Measurements from ENCODE around the gene IL19. TPM values are rescaled to one million over a fixed set of nuclear protein-coding genes. Genes with fewer than 3 reads are reported as not detected.

IL19 gene
- total and polyA plus RNA-seq, 2 donors, result 0.28 to 1.0 TPM

DNA sequence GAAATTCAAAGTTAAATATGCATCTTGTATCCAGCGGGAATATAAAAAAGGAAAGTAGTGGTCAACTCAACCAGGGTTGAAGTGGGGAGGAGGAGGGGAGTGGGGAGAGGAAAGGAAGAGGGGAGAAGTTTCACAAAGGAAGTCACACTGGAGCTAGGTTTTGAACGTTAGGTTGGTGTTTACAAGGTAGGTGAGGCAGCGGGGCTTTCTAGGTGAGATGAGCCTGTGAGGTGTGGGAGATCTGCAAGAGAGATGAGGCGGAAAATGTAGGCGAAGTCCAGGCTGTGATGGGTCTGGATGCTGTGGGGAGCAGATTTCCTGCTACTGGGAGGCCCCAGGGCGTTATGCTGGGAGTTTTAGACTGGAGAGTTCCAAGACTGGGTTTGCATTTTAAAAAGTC is 58.7 kb downstream of the IL19 start:
- Histone ChIP-seq H3K4me1 (ENCODE audit: control insufficient read depth in 2 of 2, insufficient read depth in 2 of 2, low read length in 2 of 2) (peaks cover 0 to 29% of the 10 kb centered on the region in 2 donors), H3K36me3 (ENCODE audit: control insufficient read depth in 2 of 2, insufficient read depth in 2 of 2, low read length in 1 of 2) (no peaks in the 10 kb centered on the region), H3K9me3 (ENCODE audit: control insufficient read depth in 2 of 2, insufficient read depth in 1 of 2, low read length in 1 of 2) (no peaks in the 10 kb centered on the region), H3K27me3 (ENCODE audit: control insufficient read depth in 2 of 2, insufficient read depth in 1 of 2, low read length in 1 of 2) (no peaks in the 10 kb centered on the region), H3K27ac (ENCODE audit: low read depth in 1 of 2, low read length in 1 of 2) (peak overlapping the region in 1 of 2 donors; percentile 37), H3K4me3 (ENCODE audit: low read length in 2 of 2) (no peak overlapping the region)
- 71% methylated on average over 6 of the region's 6 CpGs for WGBS
- DNase-seq (ENCODE audit: low read depth in 6 of 9, low spot score in 9 of 9), result peak in 2 of 9 donors; percentile 15 to 50

DNA sequence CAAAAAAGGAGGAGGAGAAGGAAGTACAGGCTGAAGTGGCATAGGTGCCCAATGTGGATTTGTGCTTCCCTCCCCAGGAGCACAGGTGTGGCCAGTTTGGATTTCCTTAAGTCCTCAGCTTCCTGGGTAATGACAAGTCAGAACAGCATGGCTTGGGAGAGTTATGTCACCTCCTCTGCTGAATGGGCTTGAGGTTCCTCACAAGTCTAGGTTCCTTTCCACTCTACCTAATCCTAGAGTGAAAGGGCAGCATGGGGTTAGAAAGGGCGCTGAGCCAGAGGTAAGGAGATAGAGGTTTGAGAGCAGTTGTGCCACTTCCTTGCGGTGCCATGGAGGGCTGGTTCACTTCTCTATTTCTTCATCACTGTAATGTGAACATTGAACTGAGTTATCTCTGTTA is 59.3 kb downstream of the IL19 start:
- H3K27ac ChIP-seq (ENCODE audit: low read depth in 1 of 2, low read length in 1 of 2), result no peak overlapping the region
- no peaks in the 10 kb centered on the region for H3K9me3 ChIP-seq (ENCODE audit: control insufficient read depth in 2 of 2, insufficient read depth in 1 of 2, low read length in 1 of 2)
- 12% methylated on average over 2 of the region's 2 CpGs for WGBS
- H3K36me3 ChIP-seq (ENCODE audit: control insufficient read depth in 2 of 2, insufficient read depth in 2 of 2, low read length in 1 of 2), result no peaks in the 10 kb centered on the region
- H3K27me3 ChIP-seq (ENCODE audit: control insufficient read depth in 2 of 2, insufficient read depth in 1 of 2, low read length in 1 of 2), result no peaks in the 10 kb centered on the region
- peaks cover 0 to 24% of the 10 kb centered on the region in 2 donors for H3K4me1 ChIP-seq (ENCODE audit: control insufficient read depth in 2 of 2, insufficient read depth in 2 of 2, low read length in 2 of 2)
- DNase-seq (ENCODE audit: low read depth in 6 of 9, low spot score in 9 of 9), result no peak
- no peak overlapping the region for H3K4me3 ChIP-seq (ENCODE audit: low read length in 2 of 2)

DNA sequence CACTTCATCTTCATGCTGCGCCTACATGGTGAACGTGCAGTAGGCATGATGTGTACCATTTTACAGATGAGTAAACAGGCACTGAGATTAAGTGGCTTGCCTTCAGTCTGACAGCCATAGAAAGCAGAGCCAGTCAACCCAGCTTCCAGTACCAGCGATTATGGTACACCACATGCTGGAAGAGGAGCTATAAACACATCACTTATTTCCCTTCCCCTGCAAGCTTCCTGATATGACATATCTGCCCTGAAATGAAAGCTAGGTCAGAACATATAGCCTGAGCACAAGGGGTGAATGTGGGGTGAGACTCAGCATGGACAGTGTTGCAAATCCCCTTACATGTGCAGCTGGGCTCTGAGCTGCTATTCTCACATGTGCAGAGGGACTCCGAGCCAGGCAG is 61.1 kb downstream of the IL19 start:
- Histone ChIP-seq H3K4me3 (ENCODE audit: low read length in 2 of 2) (no peak overlapping the region), H3K4me1 (ENCODE audit: control insufficient read depth in 2 of 2, insufficient read depth in 2 of 2, low read length in 2 of 2) (peaks cover 0 to 27% of the 10 kb centered on the region in 2 donors), H3K36me3 (ENCODE audit: control insufficient read depth in 2 of 2, insufficient read depth in 2 of 2, low read length in 1 of 2) (no peaks in the 10 kb centered on the region), H3K27me3 (ENCODE audit: control insufficient read depth in 2 of 2, insufficient read depth in 1 of 2, low read length in 1 of 2) (peaks cover 0 to 2% of the 10 kb centered on the region in 2 donors), H3K27ac (ENCODE audit: low read depth in 1 of 2, low read length in 1 of 2) (no peak overlapping the region), H3K9me3 (ENCODE audit: control insufficient read depth in 2 of 2, insufficient read depth in 1 of 2, low read length in 1 of 2) (no peaks in the 10 kb centered on the region)
- WGBS, result 78% methylated on average over 4 of the region's 4 CpGs
- no peak for DNase-seq (ENCODE audit: low read depth in 6 of 9, low spot score in 9 of 9)

DNA sequence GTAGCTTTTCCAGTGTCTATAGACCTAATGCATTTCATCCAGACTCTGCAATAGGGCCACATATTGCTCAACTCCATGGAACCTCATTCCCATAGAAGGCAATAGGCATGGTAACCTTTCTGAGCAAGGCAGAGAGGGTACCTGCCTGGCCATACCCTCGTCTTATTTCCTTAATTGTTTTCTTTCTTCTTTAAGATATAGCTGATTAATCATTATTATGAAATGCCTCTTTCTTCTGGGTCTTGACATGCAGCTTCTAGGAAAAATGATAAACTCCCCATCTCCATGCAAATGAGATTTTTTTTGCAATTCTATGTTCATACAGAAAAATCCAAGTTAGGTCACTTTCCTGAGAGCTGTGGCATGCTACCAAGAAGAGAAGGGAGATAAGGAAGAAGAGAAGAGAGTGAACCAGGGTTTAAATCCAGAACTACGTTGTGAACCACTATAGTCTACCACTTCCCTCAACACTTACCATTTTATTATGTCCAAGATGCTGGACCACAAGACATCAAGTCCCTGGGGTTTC is 61.8 kb downstream of the IL19 start:
- Histone ChIP-seq H3K27me3 (ENCODE audit: control insufficient read depth in 2 of 2, insufficient read depth in 1 of 2, low read length in 1 of 2) (peaks cover 0 to 2% of the 10 kb centered on the region in 2 donors), H3K27ac (ENCODE audit: low read depth in 1 of 2, low read length in 1 of 2) (no peak overlapping the region), H3K9me3 (ENCODE audit: control insufficient read depth in 2 of 2, insufficient read depth in 1 of 2, low read length in 1 of 2) (no peaks in the 10 kb centered on the region), H3K4me1 (ENCODE audit: control insufficient read depth in 2 of 2, insufficient read depth in 2 of 2, low read length in 2 of 2) (peaks cover 0 to 26% of the 10 kb centered on the region in 2 donors), H3K4me3 (ENCODE audit: low read length in 2 of 2) (no peak overlapping the region), H3K36me3 (ENCODE audit: control insufficient read depth in 2 of 2, insufficient read depth in 2 of 2, low read length in 1 of 2) (no peaks in the 10 kb centered on the region)
- WGBS, result 40% methylated on average over 2 of the region's 2 CpGs
- no peak for DNase-seq (ENCODE audit: low read depth in 6 of 9, low spot score in 9 of 9)

GRCh38 chr1:206833106-206833680 is 62.6 kb downstream of the IL19 start:
- 62% methylated on average over 2 of the region's 2 CpGs for WGBS
- H3K27me3 ChIP-seq (ENCODE audit: control insufficient read depth in 2 of 2, insufficient read depth in 1 of 2, low read length in 1 of 2), result peaks cover 0 to 2% of the 10 kb centered on the region in 2 donors

DNA sequence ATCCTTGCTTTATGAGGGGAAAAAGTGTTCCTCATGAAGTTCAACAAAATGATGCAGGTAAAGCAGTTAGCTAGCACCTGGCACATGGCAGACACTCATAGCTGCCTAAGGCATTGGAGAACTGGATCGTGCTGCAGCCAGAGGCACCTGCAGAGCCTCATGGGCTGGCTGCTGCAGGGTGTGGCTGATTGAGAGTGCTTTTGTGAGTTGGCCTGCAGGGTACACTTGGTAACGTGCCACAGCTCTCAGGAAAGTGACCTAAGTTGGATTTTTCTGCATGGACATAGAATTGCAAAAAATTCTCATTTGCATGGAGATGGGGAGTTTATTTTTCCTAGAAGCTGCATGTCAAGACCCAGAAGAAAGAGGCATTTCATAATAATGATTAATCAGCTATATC is 63.2 kb downstream of the IL19 start:
- Histone ChIP-seq H3K9me3 (ENCODE audit: control insufficient read depth in 2 of 2, insufficient read depth in 1 of 2, low read length in 1 of 2) (no peaks in the 10 kb centered on the region), H3K27ac (ENCODE audit: low read depth in 1 of 2, low read length in 1 of 2) (no peak overlapping the region), H3K27me3 (ENCODE audit: control insufficient read depth in 2 of 2, insufficient read depth in 1 of 2, low read length in 1 of 2) (peaks cover 0 to 2% of the 10 kb centered on the region in 2 donors), H3K4me1 (ENCODE audit: control insufficient read depth in 2 of 2, insufficient read depth in 2 of 2, low read length in 2 of 2) (peaks cover 0 to 25% of the 10 kb centered on the region in 2 donors), H3K36me3 (ENCODE audit: control insufficient read depth in 2 of 2, insufficient read depth in 2 of 2, low read length in 1 of 2) (no peaks in the 10 kb centered on the region), H3K4me3 (ENCODE audit: low read length in 2 of 2) (no peak overlapping the region)
- 43% methylated on average over 2 of the region's 2 CpGs for WGBS
- DNase-seq (ENCODE audit: low read depth in 6 of 9, low spot score in 9 of 9), result no peak

More at GRCh38 chr1:206833106-206833680, 62.6 kb downstream of the IL19 start:
- Histone ChIP-seq H3K4me1 (ENCODE audit: control insufficient read depth in 2 of 2, insufficient read depth in 2 of 2, low read length in 2 of 2) (peaks cover 0 to 26% of the 10 kb centered on the region in 2 donors), H3K9me3 (ENCODE audit: control insufficient read depth in 2 of 2, insufficient read depth in 1 of 2, low read length in 1 of 2) (no peaks in the 10 kb centered on the region), H3K36me3 (ENCODE audit: control insufficient read depth in 2 of 2, insufficient read depth in 2 of 2, low read length in 1 of 2) (no peaks in the 10 kb centered on the region), H3K27ac (ENCODE audit: low read depth in 1 of 2, low read length in 1 of 2) (no peak overlapping the region), H3K4me3 (ENCODE audit: low read length in 2 of 2) (no peak overlapping the region)
- DNase-seq (ENCODE audit: low read depth in 6 of 9, low spot score in 9 of 9), result no peak

- H3K4me3 ChIP-seq (ENCODE audit: low read length in 2 of 2), result no peak overlapping the region
- H3K36me3 ChIP-seq (ENCODE audit: control insufficient read depth in 2 of 2, insufficient read depth in 2 of 2, low read length in 1 of 2), result no peaks in the 10 kb centered on the region
- no peak for DNase-seq (ENCODE audit: low read depth in 6 of 9, low spot score in 9 of 9)
- no peaks in the 10 kb centered on the region for H3K9me3 ChIP-seq (ENCODE audit: control insufficient read depth in 2 of 2, insufficient read depth in 1 of 2, low read length in 1 of 2)
- no peak overlapping the region for H3K27ac ChIP-seq (ENCODE audit: low read depth in 1 of 2, low read length in 1 of 2)
- H3K27me3 ChIP-seq (ENCODE audit: control insufficient read depth in 2 of 2, insufficient read depth in 1 of 2, low read length in 1 of 2), result peaks cover 0 to 2% of the 10 kb centered on the region in 2 donors
- peaks cover 0 to 21% of the 10 kb centered on the region in 2 donors for H3K4me1 ChIP-seq (ENCODE audit: control insufficient read depth in 2 of 2, insufficient read depth in 2 of 2, low read length in 2 of 2)
- WGBS, result 98% methylated on average over 6 of the region's 6 CpGs
Observed at GRCh38 chr1:206834217-206834616, 63.6 kb downstream of the IL19 start.

DNA sequence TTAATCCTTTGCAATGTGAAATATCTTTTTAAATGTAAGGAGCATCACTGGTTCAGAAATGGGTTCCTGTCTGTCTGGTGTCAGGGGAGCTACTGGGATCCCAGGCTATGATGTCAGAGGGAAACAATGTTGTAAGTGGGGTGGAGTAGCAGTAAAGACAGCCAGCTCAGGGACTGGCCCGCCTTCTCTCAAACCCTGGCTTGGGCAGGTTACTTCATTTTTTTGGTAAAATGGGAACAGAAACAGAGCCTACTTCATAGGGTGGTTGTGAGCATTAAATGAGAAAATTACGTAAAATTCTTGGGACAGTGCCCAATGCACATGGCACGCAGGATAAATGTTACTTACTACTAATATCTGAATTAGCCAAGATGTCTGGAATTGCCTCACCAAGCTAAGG is 64.1 kb downstream of the IL19 start:
- no peak overlapping the region for H3K27ac ChIP-seq (ENCODE audit: low read depth in 1 of 2, low read length in 1 of 2)
- H3K4me1 ChIP-seq (ENCODE audit: control insufficient read depth in 2 of 2, insufficient read depth in 2 of 2, low read length in 2 of 2), result peaks cover 0 to 16% of the 10 kb centered on the region in 2 donors
- H3K4me3 ChIP-seq (ENCODE audit: low read length in 2 of 2), result no peak overlapping the region
- WGBS, result 92% methylated on average over 3 of the region's 3 CpGs
- H3K27me3 ChIP-seq (ENCODE audit: control insufficient read depth in 2 of 2, insufficient read depth in 1 of 2, low read length in 1 of 2), result peaks cover 0 to 2% of the 10 kb centered on the region in 2 donors
- no peaks in the 10 kb centered on the region for H3K9me3 ChIP-seq (ENCODE audit: control insufficient read depth in 2 of 2, insufficient read depth in 1 of 2, low read length in 1 of 2)
- H3K36me3 ChIP-seq (ENCODE audit: control insufficient read depth in 2 of 2, insufficient read depth in 2 of 2, low read length in 1 of 2), result no peaks in the 10 kb centered on the region
- DNase-seq (ENCODE audit: low read depth in 6 of 9, low spot score in 9 of 9), result no peak

GRCh38 chr1:206835186-206835585 is 64.6 kb downstream of the IL19 start:
- Histone ChIP-seq H3K27me3 (ENCODE audit: control insufficient read depth in 2 of 2, insufficient read depth in 1 of 2, low read length in 1 of 2) (peaks cover 0 to 2% of the 10 kb centered on the region in 2 donors), H3K4me1 (ENCODE audit: control insufficient read depth in 2 of 2, insufficient read depth in 2 of 2, low read length in 2 of 2) (peaks cover 0 to 13% of the 10 kb centered on the region in 2 donors), H3K27ac (ENCODE audit: low read depth in 1 of 2, low read length in 1 of 2) (no peak overlapping the region), H3K36me3 (ENCODE audit: control insufficient read depth in 2 of 2, insufficient read depth in 2 of 2, low read length in 1 of 2) (no peaks in the 10 kb centered on the region), H3K4me3 (ENCODE audit: low read length in 2 of 2) (no peak overlapping the region), H3K9me3 (ENCODE audit: control insufficient read depth in 2 of 2, insufficient read depth in 1 of 2, low read length in 1 of 2) (no peaks in the 10 kb centered on the region)
- 87% methylated on average over 3 of the region's 3 CpGs for WGBS
- no peak for DNase-seq (ENCODE audit: low read depth in 6 of 9, low spot score in 9 of 9)
